Neuronal stem cell (in vitro differentiated cells): ENCODE measurements around the gene ATXN7.

Source experiments
- DNase-seq: peaks from one replicate; pipeline ENCODE4 v3.0.0-alpha.2; 2013; ENCODE audit warnings: low spot score
- H2AFZ ChIP-seq: one replicate; pipeline ENCODE4 v1.6.1; 2013; ENCODE audit warnings: mild to moderate bottlenecking, low read length, inconsistent platforms
- H2AK5ac ChIP-seq: 2 replicates; pipeline ENCODE4 v1.6.1; 2013; ENCODE audit warnings: low read depth, mild to moderate bottlenecking, inconsistent platforms, low read length, moderate library complexity, mixed read lengths
- H2BK120ac ChIP-seq: 2 replicates; pipeline ENCODE4 v1.6.1; 2013; ENCODE audit warnings: low read depth, mild to moderate bottlenecking, inconsistent platforms, low read length, moderate library complexity, mixed read lengths
- H2BK12ac ChIP-seq: one replicate; pipeline ENCODE4 v1.6.1; 2013; ENCODE audit warnings: low read length, inconsistent platforms
- H2BK15ac ChIP-seq: 2 replicates; pipeline ENCODE4 v1.6.1; 2013; ENCODE audit warnings: mild to moderate bottlenecking, low read length, inconsistent platforms, mixed read lengths
- H2BK5ac ChIP-seq: one replicate; pipeline ENCODE4 v1.6.1; 2013; ENCODE audit warnings: inconsistent platforms, mild to moderate bottlenecking, low read length, moderate library complexity
- H3K14ac ChIP-seq: one replicate; pipeline ENCODE4 v1.6.1; 2013; ENCODE audit warnings: low read length, inconsistent platforms
- H3K18ac ChIP-seq: 2 replicates; pipeline ENCODE4 v1.6.1; 2013; ENCODE audit warnings: low read length, inconsistent platforms
- H3K23ac ChIP-seq: 2 replicates; pipeline ENCODE4 v1.6.1; 2013; ENCODE audit warnings: low read depth, mild to moderate bottlenecking, mixed read lengths, low read length, inconsistent platforms; ENCODE audit not compliant: poor library complexity
- H3K27ac ChIP-seq: replicated peaks from 3 replicates; pipeline ENCODE4 v1.5.1; 2013; ENCODE audit warnings: low read length, inconsistent platforms
- H3K27me3 ChIP-seq, 3 experiments: 2 replicates each; pipeline ENCODE4 v1.6.1; 2013; ENCODE audit warnings: low read length in 3 of 3, mild to moderate bottlenecking in 2 of 3, inconsistent platforms in 1 of 3, low read depth in 1 of 3, mixed read lengths in 1 of 3, moderate library complexity in 1 of 3; ENCODE audit not compliant: control insufficient read depth in 3 of 3, insufficient read depth in 3 of 3
- H3K36me3 ChIP-seq, 2 donors: replicated peaks in 1 of 2; 2 replicates each; pipeline ENCODE4 v1.6.1; 2013; ENCODE audit warnings: low read length in 2 of 2; ENCODE audit not compliant: control insufficient read depth in 2 of 2, insufficient read depth in 2 of 2
- H3K4ac ChIP-seq: 2 replicates; pipeline ENCODE4 v1.6.1; 2013; ENCODE audit warnings: inconsistent platforms, mild to moderate bottlenecking, low read length, moderate library complexity
- H3K4me1 ChIP-seq, 2 donors: 1 replicate in 1 of 2; 2 replicates in 1 of 2; pipeline ENCODE4 v1.6.1; 2013; ENCODE audit warnings: low read length in 2 of 2, low read depth in 1 of 2; ENCODE audit not compliant: control insufficient read depth in 2 of 2, insufficient read depth in 1 of 2
- H3K4me2 ChIP-seq: one replicate; pipeline ENCODE4 v1.6.1; 2013; ENCODE audit warnings: mild to moderate bottlenecking, low read length, inconsistent platforms; ENCODE audit not compliant: insufficient read depth, poor library complexity, severe bottlenecking
- H3K4me3 ChIP-seq, 2 donors: 2 replicates each; pipeline ENCODE4 v1.5.1; 2013; ENCODE audit warnings: low read length in 2 of 2, mild to moderate bottlenecking in 2 of 2, inconsistent platforms in 1 of 2, moderate library complexity in 1 of 2
- H3K79me1 ChIP-seq: one replicate; pipeline ENCODE4 v1.6.1; 2013; ENCODE audit warnings: low read depth, mild to moderate bottlenecking, inconsistent platforms, low read length, moderate library complexity
- H3K9ac ChIP-seq: one replicate; pipeline ENCODE4 v1.6.1; 2013; ENCODE audit warnings: mild to moderate bottlenecking, low read depth, low read length, inconsistent platforms; ENCODE audit not compliant: poor library complexity
- H3K9me3 ChIP-seq, 2 donors: replicated peaks in 1 of 2; 2 replicates each; pipeline versions ENCODE3 to v1.6.1; 2013; ENCODE audit warnings: low read length in 2 of 2, mild to moderate bottlenecking in 2 of 2, inconsistent platforms in 1 of 2, low read depth in 1 of 2, mixed read lengths in 1 of 2, moderate library complexity in 1 of 2; ENCODE audit not compliant: control insufficient read depth in 2 of 2, insufficient read depth in 1 of 2
- H4K8ac ChIP-seq: one replicate; pipeline ENCODE4 v1.6.1; 2013; ENCODE audit warnings: low read depth, mild to moderate bottlenecking, inconsistent platforms, low read length, moderate library complexity
- H4K91ac ChIP-seq: one replicate; pipeline ENCODE4 v1.6.1; 2013; ENCODE audit warnings: low read length, low read depth, mild to moderate bottlenecking, inconsistent platforms; ENCODE audit not compliant: poor library complexity
- WGBS, 2 donors: extraction: QIAGEN DNeasy Blood & Tissue Kit; methylation state at CpG; one replicate each; pipeline ENCODE4 v1.1.7; 2013; ENCODE audit warnings: missing lambda C conversion rate in 2 of 2, mixed read lengths in 1 of 2; ENCODE audit not compliant: insufficient read length in 2 of 2, insufficient replicate concordance in 1 of 2; ENCODE audit errors: extremely low coverage in 2 of 2; 5-methylcytosine and 5-hydroxymethylcytosine counted together

Gene ATXN7

DNA sequence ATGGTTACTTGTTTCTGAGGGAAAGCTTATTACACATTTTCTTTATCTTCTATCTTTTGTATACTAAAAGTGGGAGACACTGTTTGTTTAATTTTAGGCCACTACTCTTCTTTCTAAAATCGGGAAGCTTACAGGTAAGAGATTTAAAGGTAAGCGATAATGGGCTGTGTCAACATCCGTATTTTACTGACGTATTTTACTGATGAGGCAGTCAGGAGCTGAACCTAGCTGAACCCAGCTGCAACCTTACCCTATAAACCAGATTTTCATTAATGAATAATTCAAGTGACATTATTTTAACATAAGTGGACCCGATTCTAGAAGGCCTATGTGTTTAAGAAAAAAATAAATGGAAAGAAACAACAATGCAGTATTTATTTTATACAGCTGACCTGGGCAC is 146.5 kb downstream of the ATXN7 start:
- H3K18ac ChIP-seq: no peak overlapping the region
- no peak for DNase-seq
- H3K36me3 ChIP-seq: peaks cover 41 to 100% of the 10 kb centered on the region in 2 donors
- no peak overlapping the region for H2BK5ac ChIP-seq
- no peak overlapping the region for H3K4me2 ChIP-seq
- no peaks in the 10 kb centered on the region for H3K79me1 ChIP-seq
- no peaks in the 10 kb centered on the region for H3K9me3 ChIP-seq
- no peak overlapping the region for H2BK15ac ChIP-seq
- H3K14ac ChIP-seq: no peak overlapping the region
- H3K27me3 ChIP-seq: no peaks in the 10 kb centered on the region
- no peak overlapping the region for H3K4me3 ChIP-seq
- H2AFZ ChIP-seq: no peak overlapping the region
- H4K91ac ChIP-seq: no peak overlapping the region
- no peak overlapping the region for H3K27ac ChIP-seq
- H3K4ac ChIP-seq: no peak overlapping the region
- no peak overlapping the region for H3K9ac ChIP-seq
- no peak overlapping the region for H2AK5ac ChIP-seq
- no peak overlapping the region for H2BK12ac ChIP-seq
- no CpG with 5 or more reads among the region's 5 CpGs for WGBS, 2 donors
- no peak overlapping the region for H3K23ac ChIP-seq
- H4K8ac ChIP-seq: no peak overlapping the region
- H3K4me1 ChIP-seq: no peaks in the 10 kb centered on the region
- H2BK120ac ChIP-seq: no peak overlapping the region

DNA sequence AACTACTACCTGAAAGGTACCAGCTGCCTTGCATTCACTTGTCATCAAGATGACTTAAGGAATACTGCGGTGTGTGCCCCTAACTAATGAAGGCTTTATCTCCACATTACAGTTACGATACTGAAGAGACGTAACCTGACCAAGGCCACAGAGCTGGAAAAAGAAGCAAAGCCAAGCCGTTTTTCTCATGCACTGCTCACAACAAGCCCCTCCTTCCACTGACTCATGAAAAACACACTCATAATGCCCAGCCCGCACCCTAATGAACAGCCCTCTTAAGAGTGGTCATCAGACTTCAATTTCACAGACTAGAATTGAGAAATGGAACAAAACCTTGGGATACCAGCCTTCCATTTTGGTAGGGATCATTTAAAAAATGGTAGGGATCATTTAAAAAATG is 148.0 kb downstream of the ATXN7 start:
- DNase-seq: no peak
- Histone ChIP-seq H2AFZ (no peak overlapping the region), H2BK120ac (no peak overlapping the region), H3K27ac (no peak overlapping the region), H2BK15ac (no peak overlapping the region), H3K9ac (no peak overlapping the region), H2AK5ac (no peak overlapping the region), H2BK5ac (no peak overlapping the region), H3K4ac (no peak overlapping the region), H3K9me3 (no peaks in the 10 kb centered on the region), H3K4me1 (no peaks in the 10 kb centered on the region), H3K36me3 (peaks cover 34 to 100% of the 10 kb centered on the region in 2 donors), H3K79me1 (no peaks in the 10 kb centered on the region), H3K27me3 (no peaks in the 10 kb centered on the region), H3K4me3 (no peak overlapping the region), H4K91ac (no peak overlapping the region), H3K18ac (no peak overlapping the region), H4K8ac (no peak overlapping the region), H2BK12ac (no peak overlapping the region), H3K14ac (no peak overlapping the region), H3K4me2 (no peak overlapping the region), H3K23ac (no peak overlapping the region)
- WGBS, 2 donors: no CpG with 5 or more reads among the region's 5 CpGs

DNA sequence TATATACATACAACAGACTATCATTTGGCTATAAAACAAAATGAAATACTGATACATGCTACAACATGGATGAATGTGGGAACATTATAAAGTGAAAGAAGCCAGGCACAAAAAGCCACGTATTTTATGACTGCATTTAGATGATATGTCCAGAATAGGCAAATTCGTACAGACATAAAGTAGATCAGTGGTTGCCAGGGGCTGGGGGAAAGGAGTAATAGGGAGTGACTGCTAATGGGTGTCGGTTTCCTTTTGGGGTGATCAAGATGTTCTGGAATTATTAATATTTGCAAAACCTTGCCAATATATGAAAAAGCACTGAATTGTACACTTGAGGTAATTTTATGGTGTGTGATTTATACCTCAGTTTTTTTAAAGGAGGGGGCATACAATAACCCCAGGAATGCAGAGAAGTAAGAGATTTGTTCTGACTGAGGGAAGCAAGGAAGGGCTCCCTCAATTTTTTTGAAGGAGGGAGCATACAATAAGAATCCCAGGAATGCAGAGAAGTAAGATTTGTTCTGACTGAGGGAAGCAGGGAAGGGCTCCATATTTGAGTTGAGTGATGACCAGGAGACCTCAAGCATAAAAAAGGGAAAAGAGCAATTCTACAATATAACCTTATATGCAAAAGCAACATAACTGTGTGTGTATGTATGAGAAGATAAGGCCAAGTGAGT is 153.4 kb downstream of the ATXN7 start:
- no CpG with 5 or more reads among the region's 3 CpGs for WGBS, 2 donors
- H3K4me2 ChIP-seq: no peak overlapping the region
- H2BK5ac ChIP-seq: no peak overlapping the region
- no peak overlapping the region for H2AFZ ChIP-seq
- H2BK12ac ChIP-seq: no peak overlapping the region
- H2BK120ac ChIP-seq: no peak overlapping the region
- H3K4me1 ChIP-seq: peaks cover 0 to under 1% of the 10 kb centered on the region in 2 donors
- H3K4ac ChIP-seq: no peak overlapping the region
- H4K8ac ChIP-seq: no peak overlapping the region
- no peaks in the 10 kb centered on the region for H3K79me1 ChIP-seq
- H2AK5ac ChIP-seq: no peak overlapping the region
- no peak overlapping the region for H3K27ac ChIP-seq
- H3K4me3 ChIP-seq: no peak overlapping the region
- no peak overlapping the region for H3K9ac ChIP-seq
- no peaks in the 10 kb centered on the region for H3K9me3 ChIP-seq
- no peak overlapping the region for H3K23ac ChIP-seq
- no peaks in the 10 kb centered on the region for H3K27me3 ChIP-seq
- H4K91ac ChIP-seq: no peak overlapping the region
- H3K36me3 ChIP-seq: peaks cover 29 to 100% of the 10 kb centered on the region in 2 donors
- H3K18ac ChIP-seq: no peak overlapping the region
- no peak for DNase-seq
- H3K14ac ChIP-seq: no peak overlapping the region
- no peak overlapping the region for H2BK15ac ChIP-seq

DNA sequence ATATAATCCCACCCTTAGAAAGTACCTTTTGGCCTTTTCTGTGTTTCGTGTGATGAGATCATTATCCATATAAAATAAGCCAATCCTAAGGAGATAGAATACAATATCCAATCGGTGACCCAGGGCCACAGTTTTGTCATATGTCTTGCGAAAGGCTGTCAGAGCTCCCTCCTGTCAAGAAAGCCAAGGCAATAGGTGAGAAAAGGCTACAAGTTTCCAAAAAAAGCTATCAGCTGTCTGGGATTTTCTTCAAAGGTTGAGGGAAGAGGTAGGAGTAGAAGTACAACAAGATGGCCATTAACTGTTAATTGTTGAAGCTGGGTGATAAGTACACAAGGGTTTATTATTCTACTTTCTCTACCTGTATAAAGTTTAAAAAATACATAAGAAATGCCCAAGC is 155.6 kb downstream of the ATXN7 start:
- H2AK5ac ChIP-seq: no peak overlapping the region
- no peak overlapping the region for H3K14ac ChIP-seq
- H3K4me1 ChIP-seq: peaks cover 5 to 10% of the 10 kb centered on the region in 2 donors
- no peak overlapping the region for H3K9ac ChIP-seq
- H3K23ac ChIP-seq: no peak overlapping the region
- no peak overlapping the region for H3K18ac ChIP-seq
- H3K36me3 ChIP-seq: peaks cover 18 to 82% of the 10 kb centered on the region in 2 donors
- H3K4me3 ChIP-seq: no peak overlapping the region
- no peaks in the 10 kb centered on the region for H3K27me3 ChIP-seq
- H2BK5ac ChIP-seq: no peak overlapping the region
- H3K79me1 ChIP-seq: peaks cover 2% of the 10 kb centered on the region
- no peak overlapping the region for H4K91ac ChIP-seq
- H2AFZ ChIP-seq: no peak overlapping the region
- no peak overlapping the region for H3K27ac ChIP-seq
- H4K8ac ChIP-seq: no peak overlapping the region
- no peak for DNase-seq
- no peak overlapping the region for H2BK15ac ChIP-seq
- H2BK12ac ChIP-seq: no peak overlapping the region
- H3K9me3 ChIP-seq: no peaks in the 10 kb centered on the region
- no peak overlapping the region for H2BK120ac ChIP-seq
- no peak overlapping the region for H3K4ac ChIP-seq
- WGBS, 2 donors: no CpG with 5 or more reads among the region's 3 CpGs
- no peak overlapping the region for H3K4me2 ChIP-seq
